ENCODE measurements around the gene CABLES1.

The CABLES1 gene

DNA sequence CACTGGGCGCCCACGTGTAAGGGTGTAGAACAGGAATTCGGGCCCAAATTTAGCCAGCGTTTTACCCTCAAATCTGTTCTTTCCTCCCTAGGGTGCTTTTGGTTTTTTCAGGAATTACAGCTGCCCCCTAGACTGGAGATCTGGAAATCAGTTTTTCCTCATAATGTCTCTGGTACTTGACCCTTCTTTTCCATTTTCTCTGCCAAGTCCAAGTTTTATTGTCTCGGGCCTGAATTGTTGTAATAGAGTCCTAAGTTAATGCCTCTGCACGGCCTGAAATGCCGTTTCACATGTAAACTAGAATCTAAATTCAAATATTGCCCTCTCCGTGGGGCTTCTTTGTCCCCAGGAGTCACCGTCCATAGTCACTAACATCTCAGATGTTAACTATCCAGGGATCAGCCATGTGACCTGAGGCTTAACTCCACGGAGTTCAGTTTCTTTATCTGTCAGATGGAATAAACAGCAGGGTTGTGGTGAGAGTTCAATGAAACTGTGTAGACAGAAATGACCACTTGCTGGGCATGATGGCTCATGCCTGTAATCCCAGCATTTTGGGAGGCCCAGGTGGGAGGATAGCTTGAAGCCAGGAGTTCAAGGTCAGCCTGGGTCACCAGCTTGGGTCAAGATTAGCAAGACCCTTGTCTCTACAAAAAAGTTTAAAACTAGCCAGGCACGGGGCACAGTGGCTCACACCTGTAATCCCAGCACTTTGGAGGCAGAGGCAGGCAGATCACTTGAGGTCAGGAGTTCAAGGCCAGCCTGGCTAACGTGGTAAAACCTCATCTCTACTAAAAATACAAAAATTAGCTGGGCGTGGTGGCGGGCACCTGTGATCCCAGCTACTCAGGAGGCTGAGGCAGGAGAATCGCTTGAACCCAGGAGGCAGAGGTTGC lies 12.7 kb upstream of the CABLES1 start:
- Histone ChIP-seq H3K27ac (ENCODE audit: low read depth, low read length, poor library complexity, severe bottlenecking) (no peak overlapping the region), H3F3A (ENCODE audit: insufficient read depth, low read length) (no peaks in the 10 kb centered on the region), H3K4me1 (ENCODE audit: insufficient read depth, low read length, severe bottlenecking) (peaks cover 3% of the 10 kb centered on the region), H3K27me3 (ENCODE audit: insufficient read depth, low read length) (no peaks in the 10 kb centered on the region), H4K20me1 (ENCODE audit: insufficient read depth, low read length) (no peaks in the 10 kb centered on the region), H3K79me2 (ENCODE audit: insufficient read depth, low read length) (no peaks in the 10 kb centered on the region), H2AFZ (ENCODE audit: low read length) (no peak overlapping the region), H3K9me3 (ENCODE audit: low read length) (no peaks in the 10 kb centered on the region), H3K4me3 (ENCODE audit: low read depth, low read length, poor library complexity, severe bottlenecking) (no peak overlapping the region), H3K9me2 (ENCODE audit: low read depth, low read length) (no peaks in the 10 kb centered on the region), H3K4me2 (ENCODE audit: low read length) (no peak overlapping the region), H3K36me3 (ENCODE audit: insufficient read depth, low read length) (no peaks in the 10 kb centered on the region; the same call in 1 of the 2 replicates), H3K9ac (ENCODE audit: low read length) (no peak overlapping the region)
- TF ChIP-seq, protein P1, sequence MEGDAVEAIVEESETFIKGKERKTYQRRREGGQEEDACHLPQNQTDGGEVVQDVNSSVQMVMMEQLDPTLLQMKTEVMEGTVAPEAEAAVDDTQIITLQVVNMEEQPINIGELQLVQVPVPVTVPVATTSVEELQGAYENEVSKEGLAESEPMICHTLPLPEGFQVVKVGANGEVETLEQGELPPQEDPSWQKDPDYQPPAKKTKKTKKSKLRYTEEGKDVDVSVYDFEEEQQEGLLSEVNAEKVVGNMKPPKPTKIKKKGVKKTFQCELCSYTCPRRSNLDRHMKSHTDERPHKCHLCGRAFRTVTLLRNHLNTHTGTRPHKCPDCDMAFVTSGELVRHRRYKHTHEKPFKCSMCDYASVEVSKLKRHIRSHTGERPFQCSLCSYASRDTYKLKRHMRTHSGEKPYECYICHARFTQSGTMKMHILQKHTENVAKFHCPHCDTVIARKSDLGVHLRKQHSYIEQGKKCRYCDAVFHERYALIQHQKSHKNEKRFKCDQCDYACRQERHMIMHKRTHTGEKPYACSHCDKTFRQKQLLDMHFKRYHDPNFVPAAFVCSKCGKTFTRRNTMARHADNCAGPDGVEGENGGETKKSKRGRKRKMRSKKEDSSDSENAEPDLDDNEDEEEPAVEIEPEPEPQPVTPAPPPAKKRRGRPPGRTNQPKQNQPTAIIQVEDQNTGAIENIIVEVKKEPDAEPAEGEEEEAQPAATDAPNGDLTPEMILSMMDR (IDR thresholded peaks at IDR 0.05; ENCODE audit: low read length) = no peak
- no peak for TF ChIP-seq EZH2 (IDR thresholded peaks at IDR 0.05; ENCODE audit: borderline replicate concordance, low read length)

DNA sequence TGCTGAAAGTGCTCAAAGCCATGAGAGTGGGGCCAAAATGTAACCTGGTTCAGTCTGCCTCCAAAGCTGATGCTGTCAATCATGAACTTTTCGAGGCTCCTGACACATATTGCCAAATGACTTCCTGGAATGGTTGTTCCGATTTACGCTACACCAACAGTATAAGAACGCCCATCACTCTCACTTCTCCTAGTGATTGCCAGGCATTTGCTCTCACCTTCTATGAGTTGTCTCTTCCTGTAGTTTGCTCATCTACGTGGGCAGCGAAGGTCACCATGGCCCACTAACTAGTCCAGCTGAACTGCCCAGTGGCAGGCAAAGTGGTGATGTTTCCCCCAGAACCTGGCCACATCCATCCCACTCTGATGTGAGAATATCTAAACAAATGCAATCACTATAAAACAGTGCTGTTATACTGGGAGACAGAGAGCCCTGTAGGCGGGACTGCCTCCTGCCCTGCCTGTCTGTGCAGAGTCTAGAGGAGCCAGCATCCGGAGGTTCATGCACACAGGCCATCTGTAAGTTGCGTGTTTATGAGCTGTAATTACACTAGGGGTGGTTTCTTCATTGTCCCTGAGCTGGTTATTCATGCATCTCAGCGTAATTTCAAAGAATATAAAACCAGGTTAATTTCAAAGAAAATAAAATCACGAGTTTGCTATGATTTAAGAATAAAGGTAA lies 8.8 kb upstream of the CABLES1 start:
- no peak for TF ChIP-seq EZH2 (IDR thresholded peaks at IDR 0.05; ENCODE audit: borderline replicate concordance, low read length)
- H3K36me3 ChIP-seq (ENCODE audit: insufficient read depth, low read length) = no peaks in the 10 kb centered on the region; the same call in 1 of the 2 replicates
- H3K27me3 ChIP-seq (ENCODE audit: insufficient read depth, low read length) = no peaks in the 10 kb centered on the region
- peaks cover 15% of the 10 kb centered on the region for H3K4me1 ChIP-seq (ENCODE audit: insufficient read depth, low read length, severe bottlenecking)
- H3K9me3 ChIP-seq (ENCODE audit: low read length) = no peaks in the 10 kb centered on the region
- H3K4me2 ChIP-seq (ENCODE audit: low read length) = no peak overlapping the region
- no peak overlapping the region for H3K4me3 ChIP-seq (ENCODE audit: low read depth, low read length, poor library complexity, severe bottlenecking)
- no peaks in the 10 kb centered on the region for H3K9me2 ChIP-seq (ENCODE audit: low read depth, low read length)
- H2AFZ ChIP-seq (ENCODE audit: low read length) = no peak overlapping the region
- H3K79me2 ChIP-seq (ENCODE audit: insufficient read depth, low read length) = no peaks in the 10 kb centered on the region
- no peaks in the 10 kb centered on the region for H3F3A ChIP-seq (ENCODE audit: insufficient read depth, low read length)
- no peaks in the 10 kb centered on the region for H4K20me1 ChIP-seq (ENCODE audit: insufficient read depth, low read length)
- no peak overlapping the region for H3K27ac ChIP-seq (ENCODE audit: low read depth, low read length, poor library complexity, severe bottlenecking)
- no peak overlapping the region for H3K9ac ChIP-seq (ENCODE audit: low read length)

DNA sequence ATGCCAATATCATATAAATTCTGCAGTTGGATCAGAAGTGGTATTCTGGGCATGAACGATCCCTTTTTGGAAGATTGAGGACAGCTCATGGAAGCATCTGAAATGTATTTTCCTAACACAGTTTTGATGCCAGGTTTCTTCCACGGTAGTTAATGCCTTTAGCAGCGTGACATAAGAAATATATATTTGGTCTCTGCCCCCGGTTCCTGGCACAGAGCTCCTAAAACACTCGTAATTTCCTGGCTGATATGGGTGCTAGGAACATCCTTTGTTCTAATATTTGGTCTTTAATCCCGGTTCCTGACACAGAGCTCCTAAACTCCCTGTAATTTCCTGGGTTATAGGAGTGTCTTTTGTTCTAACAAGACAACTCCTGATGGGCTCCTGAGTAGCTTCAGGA lies 8.2 kb upstream of the CABLES1 start:
- Histone ChIP-seq H3K79me2 (ENCODE audit: insufficient read depth, low read length) (no peaks in the 10 kb centered on the region), H3K9me2 (ENCODE audit: low read depth, low read length) (no peaks in the 10 kb centered on the region), H3F3A (ENCODE audit: insufficient read depth, low read length) (no peaks in the 10 kb centered on the region), H3K9me3 (ENCODE audit: low read length) (no peaks in the 10 kb centered on the region), H3K9ac (ENCODE audit: low read length) (no peak overlapping the region), H2AFZ (ENCODE audit: low read length) (no peak overlapping the region), H3K4me2 (ENCODE audit: low read length) (no peak overlapping the region), H3K36me3 (ENCODE audit: insufficient read depth, low read length) (no peaks in the 10 kb centered on the region; the same call in 1 of the 2 replicates), H3K27me3 (ENCODE audit: insufficient read depth, low read length) (no peaks in the 10 kb centered on the region), H3K27ac (ENCODE audit: low read depth, low read length, poor library complexity, severe bottlenecking) (no peak overlapping the region), H3K4me3 (ENCODE audit: low read depth, low read length, poor library complexity, severe bottlenecking) (no peak overlapping the region), H3K4me1 (ENCODE audit: insufficient read depth, low read length, severe bottlenecking) (peaks cover 21% of the 10 kb centered on the region), H4K20me1 (ENCODE audit: insufficient read depth, low read length) (no peaks in the 10 kb centered on the region)
- TF ChIP-seq, protein P1 (IDR thresholded peaks at IDR 0.05; ENCODE audit: low read length) = no peak
- no peak for TF ChIP-seq EZH2 (IDR thresholded peaks at IDR 0.05; ENCODE audit: borderline replicate concordance, low read length)

Data from OCI-LY1 (cell line).